ENCODE data around the gene CORO6.
A peak's percentile ranks its signal among the peaks of the same experiment; 100 is the strongest.
"Not testable (repeated sequence)": the region's sequence is repeated elsewhere in the genome, so short reads cannot be mapped to it uniquely, and the experiment has no call there.

CORO6 gene

DNA sequence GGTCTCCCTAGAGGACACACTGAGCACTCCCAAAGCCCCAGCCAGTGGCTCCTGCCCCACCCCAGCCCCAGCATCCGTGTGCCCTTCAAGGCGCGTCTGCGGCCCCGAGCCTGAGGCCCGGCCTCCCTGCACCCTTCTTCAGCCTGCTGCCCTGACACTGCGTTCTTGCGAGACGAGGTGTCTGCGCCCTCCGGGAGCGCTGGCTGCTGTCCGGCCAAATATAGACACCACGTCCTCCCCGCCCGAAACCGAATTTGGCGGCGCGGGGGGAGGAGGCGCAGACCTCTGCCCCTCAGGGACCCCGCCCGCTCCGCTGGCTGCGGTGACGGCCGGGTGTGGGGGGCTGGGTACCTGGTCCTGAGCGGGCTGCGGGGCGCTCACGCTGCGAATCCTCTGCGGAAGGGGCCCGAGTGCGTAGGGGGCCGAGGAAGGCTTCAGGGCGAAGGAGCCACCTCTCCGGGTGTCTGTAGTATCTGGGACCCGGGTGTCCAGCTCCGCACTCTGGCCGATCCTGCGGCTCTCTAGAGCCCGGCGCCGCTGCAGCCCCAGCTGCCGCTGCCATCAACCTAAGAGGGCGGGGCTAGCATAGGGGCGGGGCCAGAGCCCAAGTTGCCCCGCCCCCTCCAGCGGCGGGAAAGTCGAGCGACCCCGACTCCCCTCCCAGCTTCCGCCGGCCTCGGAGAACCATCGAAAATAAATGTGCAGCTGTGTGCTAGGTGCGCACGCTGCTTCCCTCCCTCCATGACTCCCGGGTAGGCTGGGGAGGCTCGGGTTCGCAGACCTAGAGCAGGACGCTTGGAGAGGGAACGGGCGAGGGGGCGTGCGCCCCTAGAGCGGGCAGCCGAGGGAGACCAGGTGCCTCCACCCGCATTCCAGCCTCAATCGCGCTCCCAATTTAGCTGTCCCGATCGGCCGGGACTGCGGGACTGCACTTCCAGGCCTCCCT lies at the start of gene CORO6:
TSS of gene CORO6 (minus strand) at position 576 of the 946 bp plus-strand sequence. CDS start 1,491 bp downstream, outside the sequence.
- peak; percentile 59 for DNase-seq (ENCODE audit: low read depth)

DNA sequence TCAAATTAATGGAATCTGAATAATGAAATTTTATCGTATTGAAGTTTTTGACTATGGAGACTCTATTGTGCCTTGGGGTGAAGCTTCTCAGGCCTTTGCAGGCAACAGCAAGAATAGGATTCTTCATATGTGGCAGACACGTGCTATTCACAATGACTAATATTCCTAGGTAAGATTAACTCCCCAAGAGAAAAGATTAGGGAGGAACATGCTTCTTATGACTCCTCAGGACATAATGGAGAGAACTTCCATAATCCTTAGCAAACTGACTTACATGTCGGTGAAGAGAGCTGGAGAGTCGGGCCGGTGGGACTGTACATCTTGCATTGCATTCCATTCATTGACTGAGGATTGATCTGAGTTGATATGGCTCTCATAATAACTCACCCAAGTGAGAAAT lies 48.9 kb upstream of the CORO6 start:
- no peak for DNase-seq (ENCODE audit: low read depth)

DNA sequence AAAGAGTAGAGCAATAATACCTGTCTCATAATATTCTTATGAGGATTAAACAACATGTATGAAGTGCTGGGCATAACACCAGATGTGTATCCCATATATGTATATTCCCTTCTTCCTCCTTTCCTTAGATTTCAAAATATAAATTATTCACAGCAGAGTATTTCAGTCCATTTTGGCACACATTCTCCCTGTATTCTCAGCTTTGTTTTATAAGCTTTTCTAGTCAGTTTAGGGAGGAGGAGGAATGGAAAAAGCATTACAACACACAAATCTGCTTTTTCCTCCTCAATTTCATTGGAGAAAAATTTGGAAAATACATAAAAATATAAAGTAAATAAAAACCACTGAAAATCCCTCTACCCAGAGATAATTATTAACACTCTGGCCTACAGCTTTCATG lies 46.6 kb upstream of the CORO6 start:
- DNase-seq (ENCODE audit: low read depth) = no peak

DNA sequence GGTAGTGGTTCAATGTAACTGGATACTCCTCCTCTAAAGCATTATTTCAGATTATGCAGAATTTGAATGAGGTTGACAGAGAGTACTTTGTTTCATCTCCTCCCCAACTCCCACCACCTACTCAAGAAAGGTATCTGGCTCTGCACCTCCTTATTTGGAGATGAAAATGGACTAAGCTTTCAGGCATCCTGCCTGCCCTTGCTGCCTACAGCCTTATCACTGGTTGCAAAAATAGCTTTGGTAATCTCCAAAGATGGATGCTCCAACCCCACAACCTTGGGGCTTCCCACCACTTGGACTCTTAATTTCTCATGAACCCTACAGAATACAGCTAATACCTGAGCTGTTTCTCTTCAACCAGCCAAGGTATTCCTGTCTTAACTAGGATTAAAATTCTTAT lies 45.3 kb upstream of the CORO6 start:
- no peak for DNase-seq (ENCODE audit: low read depth)

DNA sequence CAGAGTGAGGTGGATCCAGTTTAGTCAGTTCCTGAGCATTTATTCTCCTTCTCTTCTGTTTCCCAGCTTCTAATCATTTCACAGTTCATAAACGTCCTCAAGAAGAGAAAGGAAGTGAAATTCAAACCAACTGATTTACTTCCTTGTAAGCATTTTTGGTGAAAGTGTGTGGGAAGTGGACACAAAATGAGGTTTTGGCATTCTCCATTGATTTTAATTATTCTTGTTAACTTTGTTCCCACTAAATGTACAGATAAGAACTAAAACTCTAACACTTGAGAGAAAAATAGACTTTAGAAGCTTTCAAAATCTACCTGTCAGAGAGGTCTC lies 42.7 kb upstream of the CORO6 start:
- no peak for DNase-seq (ENCODE audit: low read depth)

DNA sequence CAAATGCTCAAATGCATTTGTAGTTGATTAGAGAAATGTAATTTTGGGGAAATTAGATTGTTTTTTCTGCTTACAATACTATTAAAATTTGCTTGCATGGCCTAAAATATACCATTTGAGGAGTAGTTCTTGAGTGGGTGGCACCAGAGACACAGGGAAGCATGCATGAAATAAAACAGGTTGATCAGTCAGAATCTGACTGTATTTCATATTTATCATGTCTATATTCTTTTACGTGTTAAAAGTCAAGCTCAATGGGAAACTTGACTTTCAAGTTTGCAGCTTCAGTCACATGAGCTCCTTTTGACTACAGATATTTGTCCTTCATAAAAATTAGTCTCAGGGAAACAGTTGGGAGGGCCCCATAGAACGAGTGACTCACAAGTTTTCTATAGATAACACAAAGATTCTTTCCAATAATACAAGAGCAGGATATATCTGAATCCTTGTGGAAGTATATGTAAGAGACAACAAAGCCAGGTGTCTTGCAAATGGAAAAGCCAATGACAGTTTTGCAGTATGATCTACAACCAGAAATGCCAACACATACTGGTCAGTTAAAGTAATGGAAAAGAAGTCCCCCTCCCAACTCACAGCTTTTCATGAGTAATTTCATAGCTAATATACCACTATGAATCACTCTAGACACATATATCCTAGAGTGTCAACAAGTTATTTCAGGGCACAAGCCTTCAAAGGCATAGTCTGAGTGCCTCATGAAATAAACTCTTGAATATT lies 42.2 kb upstream of the CORO6 start:
- no peak for DNase-seq (ENCODE audit: low read depth)

DNA sequence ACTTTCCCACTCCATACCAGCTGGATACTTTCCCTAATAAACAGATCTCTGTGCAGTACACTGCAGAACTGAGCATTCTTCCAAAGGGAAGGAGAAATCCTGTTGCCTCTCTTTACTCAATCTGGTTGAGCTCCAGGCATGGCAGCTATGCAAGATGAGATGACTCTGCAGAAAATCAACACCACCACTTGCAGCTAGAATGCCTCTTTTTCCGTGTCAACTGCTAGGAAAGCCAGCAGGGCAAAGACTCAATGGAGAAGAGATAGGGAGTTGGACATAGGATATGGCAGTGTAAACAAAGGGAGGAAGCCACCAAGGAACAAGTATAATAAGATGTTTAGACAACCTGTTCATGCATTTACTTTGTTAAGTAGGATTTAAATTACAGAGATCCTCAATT lies 40.4 kb upstream of the CORO6 start:
- no peak for DNase-seq (ENCODE audit: low read depth)

DNA sequence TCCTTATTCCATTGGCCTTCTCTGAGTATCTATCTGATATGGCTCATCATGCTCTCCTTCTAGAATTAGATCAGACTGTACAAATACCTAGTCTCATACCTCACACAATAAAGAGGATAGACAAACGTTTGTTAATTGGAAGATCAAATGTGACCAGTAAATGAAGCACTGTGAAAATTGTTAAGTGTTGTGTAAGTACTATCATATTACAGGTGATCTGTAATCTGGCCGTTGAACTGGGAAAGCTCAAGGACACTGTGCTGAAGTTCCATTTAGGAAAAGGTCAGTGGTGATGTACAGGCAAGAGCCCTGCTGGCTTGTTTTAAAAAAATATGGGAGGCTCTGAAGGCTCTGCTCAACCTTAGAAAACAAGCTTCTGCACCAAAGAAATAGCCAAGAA lies 38.5 kb upstream of the CORO6 start:
- DNase-seq (ENCODE audit: low read depth) = no peak

DNA sequence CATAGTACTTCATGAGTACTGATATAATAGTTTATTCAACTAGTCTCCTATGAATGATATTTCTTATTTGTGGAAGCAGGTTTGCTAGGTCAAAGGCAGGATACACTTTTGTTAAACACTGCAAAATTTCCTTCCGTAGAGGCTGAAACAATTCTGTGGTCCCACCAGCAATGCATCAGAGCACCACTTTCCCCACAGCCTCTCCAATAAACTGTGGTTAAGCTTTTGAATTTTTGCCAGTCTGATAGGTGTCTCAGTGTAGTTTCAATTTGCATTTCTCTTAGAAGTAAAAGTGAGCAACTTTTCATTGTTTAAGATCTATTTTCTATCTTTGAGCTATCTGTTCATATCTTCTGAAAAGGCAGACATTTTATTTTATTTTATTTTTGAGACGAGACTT lies 36.4 kb upstream of the CORO6 start:
- no peak for DNase-seq (ENCODE audit: low read depth)

DNA sequence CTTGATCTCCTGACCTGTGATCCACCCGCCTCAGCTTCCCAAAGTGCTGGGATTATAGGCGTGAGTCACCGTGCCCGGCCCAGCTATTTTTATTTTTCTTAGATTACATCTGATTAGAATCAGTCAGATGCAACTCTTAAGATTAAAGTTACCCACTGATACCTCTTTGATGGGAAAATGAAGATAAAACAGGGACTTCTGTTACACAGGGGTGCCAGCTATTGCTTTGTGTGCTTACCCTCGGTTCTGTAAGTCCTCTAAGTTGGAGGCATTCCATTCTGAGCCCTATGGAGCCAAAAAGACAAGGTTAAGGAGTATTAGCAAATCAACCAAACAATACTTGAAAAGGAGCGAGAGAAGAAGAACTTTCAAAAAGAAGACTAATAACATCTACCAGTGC lies 32.6 kb upstream of the CORO6 start:
- DNase-seq (ENCODE audit: low read depth) = no peak

DNA sequence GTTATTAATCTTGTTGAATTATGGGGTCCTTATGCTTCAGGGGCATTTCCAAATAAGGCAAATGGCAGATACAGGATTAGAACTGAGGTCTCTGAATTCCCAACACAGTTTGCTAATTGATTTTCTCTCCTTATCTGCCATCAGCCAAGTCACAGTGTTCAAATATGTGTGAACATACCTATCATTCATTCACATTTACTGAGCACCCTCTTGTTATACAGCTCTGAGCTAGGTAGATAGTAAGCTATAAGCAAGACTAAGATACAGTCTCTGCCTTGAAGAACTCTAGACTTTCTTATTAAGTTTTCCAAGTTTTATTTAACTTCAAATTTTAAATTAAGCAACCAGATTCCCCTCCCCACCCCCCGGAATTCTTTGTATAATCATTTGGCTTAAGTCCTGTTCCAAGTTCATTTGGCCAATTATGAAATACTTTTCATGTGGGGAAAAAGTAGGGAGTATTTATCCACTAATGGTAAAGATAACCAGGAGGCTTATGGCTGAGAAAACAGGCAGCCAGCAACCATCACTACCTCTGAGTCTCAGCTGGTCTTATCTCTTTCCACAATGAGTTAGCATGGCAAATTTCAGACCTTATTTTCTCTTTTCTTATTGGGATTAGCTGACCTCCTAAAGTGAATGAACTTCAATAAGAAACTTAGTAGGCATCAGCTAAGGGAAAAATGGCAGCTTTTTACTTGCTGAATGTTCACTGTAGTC lies 31.4 kb upstream of the CORO6 start:
- no peak for DNase-seq (ENCODE audit: low read depth)

DNA sequence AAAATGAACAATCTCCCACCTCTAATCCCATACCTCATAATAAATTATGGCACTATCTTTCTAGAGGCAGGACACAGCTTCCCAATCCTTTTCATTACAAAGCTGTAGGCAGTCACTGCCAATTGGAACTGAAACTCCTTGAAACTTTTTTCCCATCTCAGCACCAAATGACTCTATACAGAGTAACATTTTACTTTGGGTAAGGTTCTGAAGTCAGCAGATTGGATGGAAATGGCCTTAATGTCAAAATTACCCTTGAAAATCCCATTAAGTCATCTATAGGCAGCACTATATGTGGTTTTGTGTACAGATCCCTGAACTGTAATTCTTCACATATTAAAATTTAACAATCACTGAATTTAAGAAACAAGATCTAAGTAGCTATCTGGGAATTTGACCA lies 30.3 kb upstream of the CORO6 start:
- no peak for DNase-seq (ENCODE audit: low read depth)

DNA sequence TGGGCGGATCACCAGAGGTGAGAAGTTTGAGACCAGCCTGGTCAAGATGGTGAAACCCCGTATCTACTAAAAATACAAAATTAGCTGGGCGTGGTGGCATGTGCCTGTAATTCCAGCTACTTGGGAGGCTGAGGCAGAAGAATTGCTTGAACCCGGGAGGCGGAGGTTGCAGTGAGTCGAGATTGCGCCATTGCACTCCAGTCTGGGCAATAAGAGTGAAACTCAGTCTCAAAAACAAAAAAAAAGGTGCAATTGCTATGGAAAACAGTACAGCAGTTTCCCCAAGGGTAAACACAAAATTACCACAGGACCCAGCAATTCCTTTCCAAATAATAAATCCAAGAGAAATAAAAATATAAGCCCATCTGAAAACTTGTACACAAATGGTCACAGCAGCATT lies 29.2 kb upstream of the CORO6 start:
- not testable (repeated sequence) for DNase-seq (ENCODE audit: low read depth)

DNA sequence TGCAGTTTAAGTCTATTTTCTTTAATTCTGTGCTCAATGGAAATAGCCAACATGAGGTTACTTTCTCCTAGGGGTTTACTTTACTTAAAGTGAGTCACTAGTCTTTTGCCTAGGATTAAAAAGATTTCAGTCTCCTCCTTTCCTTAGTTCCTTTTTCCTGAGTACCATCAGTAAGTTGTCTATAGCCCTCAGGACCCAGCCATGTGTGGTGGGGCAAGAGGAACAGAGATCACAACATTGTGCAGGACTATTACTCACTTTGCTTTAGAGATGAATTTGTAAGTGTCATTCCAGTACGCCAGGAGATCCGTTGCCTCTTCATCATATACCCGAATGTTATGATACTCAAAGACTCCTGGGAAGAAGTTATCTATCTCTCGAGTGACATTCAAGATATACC lies 27.7 kb upstream of the CORO6 start:
- DNase-seq (ENCODE audit: low read depth) = no peak

DNA sequence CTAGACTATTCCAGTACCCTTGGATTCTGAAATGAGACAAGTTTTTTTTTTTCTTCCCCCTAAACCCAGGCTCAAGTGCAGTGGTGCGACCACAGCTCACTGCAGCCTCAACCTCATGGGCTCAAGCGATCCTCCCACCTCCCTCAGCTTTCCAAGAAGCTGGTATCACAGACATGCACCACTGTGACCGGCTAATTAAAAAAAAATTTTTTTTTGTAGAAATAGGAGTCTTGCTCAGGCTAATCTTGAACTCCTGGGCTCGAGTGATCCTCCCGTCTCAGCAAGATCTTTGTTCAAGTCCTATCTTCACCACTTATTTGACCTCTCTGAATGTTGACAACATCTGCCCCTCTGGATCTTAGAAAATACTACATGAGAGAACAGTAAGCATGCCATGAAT lies 26.6 kb upstream of the CORO6 start:
- no peak for DNase-seq (ENCODE audit: low read depth)

DNA sequence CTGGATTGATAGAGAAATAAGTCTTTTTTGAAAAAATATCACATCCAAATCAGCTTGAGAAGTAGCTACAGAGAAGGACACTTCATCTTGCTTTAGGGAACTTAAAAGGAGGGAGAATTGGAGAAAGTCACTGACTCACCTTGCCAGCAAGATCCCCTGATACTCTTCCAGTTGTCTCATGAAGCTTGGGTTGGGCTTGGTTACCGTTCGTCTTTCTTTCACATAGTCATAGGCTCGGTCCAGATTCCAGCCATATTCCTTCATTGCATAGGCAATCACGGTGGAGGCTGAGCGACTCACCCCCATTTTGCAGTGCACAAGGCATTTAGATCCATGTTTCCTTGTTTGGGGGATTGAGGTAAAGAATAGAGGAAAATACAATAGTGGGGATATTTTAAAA lies 25.3 kb upstream of the CORO6 start:
- no peak for DNase-seq (ENCODE audit: low read depth)

DNA sequence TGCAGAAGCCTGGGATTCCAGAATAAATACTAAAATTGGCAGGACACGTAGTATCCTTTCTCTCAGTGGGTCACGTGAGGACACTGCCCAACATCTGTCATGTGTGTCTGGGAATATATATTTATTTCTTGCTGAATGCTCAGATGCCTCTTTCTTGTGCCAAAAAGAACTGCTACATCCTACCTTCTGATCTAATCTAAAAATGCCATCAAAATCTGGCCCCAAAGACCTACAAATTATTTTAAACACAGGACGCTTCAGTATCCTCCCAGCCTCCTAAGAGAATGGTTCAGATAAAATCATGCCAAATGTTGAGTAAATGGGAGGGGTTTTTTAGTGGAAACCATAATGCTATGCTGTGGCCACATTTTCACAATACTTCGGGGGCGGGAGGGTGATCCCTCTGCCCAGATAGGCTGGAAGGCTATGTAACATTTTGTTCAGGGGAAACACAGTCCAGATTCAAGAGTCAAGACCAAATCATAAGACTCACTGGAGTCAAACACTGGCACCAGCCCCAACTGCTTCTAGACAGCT lies 22.9 kb upstream of the CORO6 start:
- DNase-seq (ENCODE audit: low read depth) = no peak

DNA sequence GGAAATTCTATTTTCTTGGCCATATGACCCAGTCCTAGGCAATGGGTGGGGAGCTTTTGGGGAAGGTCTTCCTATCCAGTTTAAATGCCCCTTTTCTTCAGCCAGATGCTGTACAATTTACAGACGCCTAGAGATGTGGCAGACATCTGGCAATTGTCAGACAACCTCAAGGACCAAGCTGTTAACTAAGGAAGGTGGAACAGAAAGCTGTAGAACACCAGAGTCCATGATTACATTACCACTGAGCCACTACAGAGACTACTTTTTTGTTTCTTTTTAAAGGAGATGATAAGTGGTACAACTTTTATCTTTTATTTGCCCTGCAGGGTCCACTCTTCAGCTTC lies 21.1 kb upstream of the CORO6 start:
- no peak for DNase-seq (ENCODE audit: low read depth)

DNA sequence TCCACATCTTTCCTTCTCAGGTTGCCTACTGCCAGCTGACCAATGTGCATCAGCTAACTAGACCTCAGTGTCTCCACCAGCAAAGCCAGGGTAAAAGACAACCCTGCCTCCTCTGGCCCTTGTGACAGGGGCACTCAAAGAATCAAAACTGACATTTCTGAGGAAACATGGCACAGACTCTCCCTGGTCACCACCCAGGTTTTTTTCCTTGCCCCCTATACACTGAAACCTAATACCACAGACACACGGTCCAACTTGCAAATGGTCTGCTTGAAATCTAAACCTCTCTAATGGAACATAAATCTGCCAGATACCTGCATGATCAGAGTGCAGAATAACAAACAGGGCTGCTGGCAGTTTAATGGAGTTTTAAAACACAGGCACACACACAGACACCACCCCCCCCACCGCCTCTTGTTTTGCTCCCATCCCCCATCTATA lies 19.5 kb upstream of the CORO6 start:
- no peak for DNase-seq (ENCODE audit: low read depth)

DNA sequence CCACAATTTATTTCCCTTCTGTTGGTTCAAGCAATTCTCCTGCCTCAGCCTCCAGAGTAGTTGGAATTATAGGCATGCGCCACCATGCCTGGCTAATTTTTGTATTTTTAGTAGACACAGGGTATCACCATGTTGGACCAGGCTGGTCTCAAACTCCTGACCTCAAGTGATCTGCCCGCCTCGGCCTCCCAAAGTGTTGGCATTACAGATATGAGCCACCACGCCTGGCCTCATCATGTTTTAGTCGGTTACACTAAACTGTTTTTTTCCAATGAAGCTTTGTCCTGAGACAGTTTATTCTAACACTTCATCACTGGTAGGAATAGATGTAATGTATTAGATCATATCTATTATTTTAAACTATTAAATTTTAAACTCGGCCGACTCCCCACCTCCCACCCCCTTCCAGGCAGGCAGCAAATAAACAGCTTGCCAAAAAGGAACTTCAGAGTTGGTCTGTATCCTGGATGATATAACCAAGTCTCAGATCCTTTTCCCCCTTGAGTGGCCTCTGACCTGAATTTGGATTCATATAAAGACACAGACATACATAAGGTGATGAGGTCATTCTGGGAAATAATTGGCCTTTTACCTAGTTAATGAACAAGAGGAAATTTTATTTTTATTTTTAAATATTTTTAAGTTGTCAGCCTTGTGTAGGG lies 18.4 kb upstream of the CORO6 start:
- no peak for DNase-seq (ENCODE audit: low read depth)

DNA sequence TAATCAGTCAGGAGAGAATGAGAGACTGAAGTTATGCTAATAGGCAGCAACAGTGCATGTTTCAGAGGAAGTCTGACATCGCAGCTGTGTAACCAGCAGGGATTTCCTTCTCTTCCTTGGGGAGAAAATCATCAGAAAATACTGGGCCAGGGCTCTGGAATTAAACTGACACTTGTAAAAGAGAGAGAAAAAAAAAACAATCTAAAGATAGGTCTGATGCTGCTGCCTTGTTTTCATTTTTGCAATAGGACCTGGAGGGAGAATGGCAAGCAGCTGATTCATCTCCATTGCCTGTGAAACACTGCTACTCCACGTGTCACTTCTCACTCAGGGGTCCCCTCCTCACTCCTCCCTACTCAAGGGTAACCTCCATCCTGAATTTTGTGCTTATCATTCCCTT lies 17.7 kb upstream of the CORO6 start:
- no peak for DNase-seq (ENCODE audit: low read depth)

DNA sequence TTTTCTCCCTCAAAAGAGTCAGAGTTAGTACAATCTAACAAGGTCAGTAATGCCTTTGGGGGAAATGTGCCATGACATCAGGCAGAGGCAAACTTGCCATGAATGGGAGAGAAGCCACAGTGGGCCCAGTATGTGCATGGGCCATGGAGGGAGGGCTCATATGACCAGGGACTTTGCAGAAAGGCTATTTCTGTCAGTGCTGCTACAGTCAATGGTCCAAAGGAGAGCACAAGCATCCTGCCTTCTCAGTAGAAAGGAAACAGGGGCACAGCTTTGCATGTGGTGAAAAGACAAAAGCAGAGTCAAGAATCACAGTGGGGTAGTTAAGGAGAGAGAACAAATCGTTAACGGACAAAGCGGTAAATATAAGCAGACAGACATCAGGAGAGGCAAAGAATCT lies 11.2 kb upstream of the CORO6 start:
- no peak for DNase-seq (ENCODE audit: low read depth)
